GM12878 (cell line): Measurements from ENCODE around the gene MTA3.

ENCODE experiments used
- BRCA1 ChIP-seq: IDR thresholded peaks from 2 replicates; pipeline ENCODE4 v1.6.1; 2011; ENCODE audit warnings: low read depth, low read length, improper control_type of control experiment
- CBX5 ChIP-seq: sonication (generic); IDR thresholded peaks from 2 replicates; pipeline ENCODE4 v1.6.1; 2016; ENCODE audit warnings: low read depth, moderate library complexity, mild to moderate bottlenecking, inconsistent platforms
- EP300 ChIP-seq, 2 experiments: fragments of 150-350 bp in 1 of 2; IDR thresholded peaks; 2 replicates each; pipeline ENCODE4 v1.6.1; 2011 to 2012; ENCODE audit warnings: low read depth in 2 of 2, low read length in 2 of 2, borderline replicate concordance in 1 of 2, improper control_type of control experiment in 1 of 2, inconsistent platforms in 1 of 2; ENCODE audit not compliant: control insufficient read depth in 1 of 2
- EZH2 ChIP-seq: IDR thresholded peaks from 2 replicates; pipeline ENCODE4 v1.6.1; 2012; ENCODE audit warnings: low read depth, mild to moderate bottlenecking, control low read depth, inconsistent platforms, low read length, borderline replicate concordance; ENCODE audit not compliant: control insufficient read depth
- HDAC2 ChIP-seq: fragments of 200-600 bp; sonication (generic); IDR thresholded peaks from 2 replicates; pipeline ENCODE4 v1.6.1; 2017
- IKZF1 ChIP-seq: fragments of 450-650 bp; conservative IDR thresholded peaks from 2 replicates; pipeline ENCODE4 v1.6.1; 2017; ENCODE audit warnings: antibody characterized with exemption, mild to moderate bottlenecking
- POLR2A ChIP-seq: IDR thresholded peaks from 2 replicates; pipeline ENCODE4 v1.6.1; 2011; ENCODE audit warnings: low read depth, mild to moderate bottlenecking, low read length
- POLR2AphosphoS5 ChIP-seq: IDR thresholded peaks from 2 replicates; pipeline ENCODE4 v1.6.1; 2011; ENCODE audit warnings: mild to moderate bottlenecking, low read length, inconsistent platforms
- ZBTB33 ChIP-seq: fragments of 450-650 bp; IDR thresholded peaks from 2 replicates; pipeline ENCODE4 v1.6.1; 2017; ENCODE audit warnings: mild to moderate bottlenecking

GRCh38 chr2:42741140-42741539 is 172.7 kb downstream of the MTA3 start:
- TF ChIP-seq HDAC2, result no peak
- TF ChIP-seq POLR2A, result no peak
- TF ChIP-seq ZBTB33, result no peak
- TF ChIP-seq BRCA1, result no peak
- no peak for TF ChIP-seq CBX5
- no peak for TF ChIP-seq POLR2AphosphoS5
- TF ChIP-seq IKZF1, result no peak
- no peak for TF ChIP-seq EP300 (IDR thresholded peaks at IDR 0.05; ENCODE audit: borderline replicate concordance in 1 of 2, control insufficient read depth in 1 of 2, low read depth in 2 of 2, low read length in 2 of 2)
- TF ChIP-seq EZH2, result no peak
